ENCODE results near the gene OGDHL. TPM values are rescaled to one million over a fixed set of nuclear protein-coding genes. Genes with fewer than 3 reads are reported as not detected.

Gene OGDHL
- total RNA-seq, 1 donor from 2014 or later, result 1.9 TPM

DNA sequence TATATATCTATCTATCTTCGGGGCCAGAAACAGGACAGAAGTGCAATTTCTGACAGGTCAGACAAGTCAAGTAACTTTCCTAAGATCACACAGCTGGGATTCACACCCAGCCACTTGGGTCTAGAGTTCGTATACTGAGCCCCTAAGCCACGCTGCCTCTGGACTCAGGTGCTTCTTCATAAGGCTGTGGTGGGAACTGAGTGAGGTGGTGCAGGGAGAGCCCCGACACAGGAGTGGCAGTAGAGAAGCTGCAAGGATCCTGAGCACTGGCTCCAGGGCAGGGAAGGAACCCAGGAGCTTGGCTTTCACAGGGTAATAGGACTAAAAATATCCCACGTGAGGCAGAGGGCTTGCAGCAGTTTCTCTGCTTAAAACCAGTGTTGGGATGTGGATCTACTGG lies 48.9 kb downstream of the OGDHL start:
- no peaks in the 10 kb centered on the region for H3K4me1 ChIP-seq (ENCODE audit: insufficient read depth, low read length)
- DNase-seq (ENCODE audit: low read depth) (no peak), FAIRE-seq (no peak)
- no peaks in the 10 kb centered on the region for H3K4me1 Mint-ChIP-seq (ENCODE audit: low read depth, unreplicated experiment)
- H3K4me3 Mint-ChIP-seq (ENCODE audit: unreplicated experiment), result no peak overlapping the region
- peaks cover 35% of the 10 kb centered on the region for H3K27me3 Mint-ChIP-seq (ENCODE audit: low read depth, unreplicated experiment)
- H3K9me3 ChIP-seq (ENCODE audit: insufficient read depth, low read depth, low read length), result no peaks in the 10 kb centered on the region
- no peak overlapping the region for H3K9ac ChIP-seq (ENCODE audit: low read length)
- no peak overlapping the region for H3K4me3 ChIP-seq (ENCODE audit: insufficient read depth, low read depth, low read length)
- peaks cover 2% of the 10 kb centered on the region for H3K27me3 ChIP-seq (ENCODE audit: insufficient read depth, low read length)
- no peak overlapping the region for H3K27ac ChIP-seq (ENCODE audit: low read depth, low read length)
- no peaks in the 10 kb centered on the region for H3K79me2 ChIP-seq (ENCODE audit: insufficient read depth, low read length)
- peaks cover 18% of the 10 kb centered on the region for H3K9me3 Mint-ChIP-seq (ENCODE audit: unreplicated experiment)
- no peak overlapping the region for H3K4me2 ChIP-seq (ENCODE audit: low read length)
- TF ChIP-seq EZH2 (IDR thresholded peaks at IDR 0.05; ENCODE audit: insufficient read depth, low read length), result no peak
- TF ChIP-seq, protein P1, sequence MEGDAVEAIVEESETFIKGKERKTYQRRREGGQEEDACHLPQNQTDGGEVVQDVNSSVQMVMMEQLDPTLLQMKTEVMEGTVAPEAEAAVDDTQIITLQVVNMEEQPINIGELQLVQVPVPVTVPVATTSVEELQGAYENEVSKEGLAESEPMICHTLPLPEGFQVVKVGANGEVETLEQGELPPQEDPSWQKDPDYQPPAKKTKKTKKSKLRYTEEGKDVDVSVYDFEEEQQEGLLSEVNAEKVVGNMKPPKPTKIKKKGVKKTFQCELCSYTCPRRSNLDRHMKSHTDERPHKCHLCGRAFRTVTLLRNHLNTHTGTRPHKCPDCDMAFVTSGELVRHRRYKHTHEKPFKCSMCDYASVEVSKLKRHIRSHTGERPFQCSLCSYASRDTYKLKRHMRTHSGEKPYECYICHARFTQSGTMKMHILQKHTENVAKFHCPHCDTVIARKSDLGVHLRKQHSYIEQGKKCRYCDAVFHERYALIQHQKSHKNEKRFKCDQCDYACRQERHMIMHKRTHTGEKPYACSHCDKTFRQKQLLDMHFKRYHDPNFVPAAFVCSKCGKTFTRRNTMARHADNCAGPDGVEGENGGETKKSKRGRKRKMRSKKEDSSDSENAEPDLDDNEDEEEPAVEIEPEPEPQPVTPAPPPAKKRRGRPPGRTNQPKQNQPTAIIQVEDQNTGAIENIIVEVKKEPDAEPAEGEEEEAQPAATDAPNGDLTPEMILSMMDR (IDR thresholded peaks at IDR 0.05; ENCODE audit: insufficient read depth, low read depth, low read length), result no peak
- H4K20me1 ChIP-seq (ENCODE audit: insufficient read depth, low read length), result no peaks in the 10 kb centered on the region
- no peak overlapping the region for H3K27ac Mint-ChIP-seq (ENCODE audit: unreplicated experiment)
- H2AFZ ChIP-seq (ENCODE audit: low read depth, low read length), result no peak overlapping the region
- no peaks in the 10 kb centered on the region for H3K36me3 ChIP-seq (ENCODE audit: insufficient read depth, low read length)
- no peaks in the 10 kb centered on the region for H3K36me3 Mint-ChIP-seq (ENCODE audit: low read depth, unreplicated experiment)

DNA sequence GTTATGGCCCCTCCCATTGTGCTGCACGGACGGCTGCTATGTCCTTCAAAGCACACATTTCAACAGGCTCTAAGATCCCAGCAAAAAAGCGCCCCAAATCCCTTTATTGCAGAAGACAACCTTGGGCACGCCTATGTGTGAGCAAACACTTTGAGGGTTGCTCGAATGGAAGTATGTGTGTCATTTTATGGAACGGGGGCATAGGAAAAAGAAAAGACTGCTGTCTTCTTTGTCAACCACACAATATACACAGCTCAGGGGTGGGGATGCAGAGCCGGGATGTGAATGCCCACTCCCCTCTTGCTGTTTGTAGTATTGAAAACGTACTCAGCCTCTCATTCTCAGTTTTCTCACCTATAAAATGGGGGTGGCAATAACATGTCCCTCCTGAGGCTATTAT lies 50.6 kb downstream of the OGDHL start:
- no peaks in the 10 kb centered on the region for H3K9me3 ChIP-seq (ENCODE audit: insufficient read depth, low read depth, low read length)
- H2AFZ ChIP-seq (ENCODE audit: low read depth, low read length), result no peak overlapping the region
- H3K4me2 ChIP-seq (ENCODE audit: low read length), result no peak overlapping the region
- no peaks in the 10 kb centered on the region for H3K4me1 ChIP-seq (ENCODE audit: insufficient read depth, low read length)
- no peak for DNase-seq (ENCODE audit: low read depth)
- no peaks in the 10 kb centered on the region for H3K36me3 ChIP-seq (ENCODE audit: insufficient read depth, low read length)
- Mint-ChIP-seq H3K4me1 (ENCODE audit: low read depth, unreplicated experiment) (no peaks in the 10 kb centered on the region), H3K4me3 (ENCODE audit: unreplicated experiment) (no peak overlapping the region), H3K27me3 (ENCODE audit: low read depth, unreplicated experiment) (peaks cover 37% of the 10 kb centered on the region), H3K27ac (ENCODE audit: unreplicated experiment) (no peak overlapping the region), H3K36me3 (ENCODE audit: low read depth, unreplicated experiment) (no peaks in the 10 kb centered on the region), H3K9me3 (ENCODE audit: unreplicated experiment) (peaks cover 17% of the 10 kb centered on the region)
- H3K79me2 ChIP-seq (ENCODE audit: insufficient read depth, low read length), result no peaks in the 10 kb centered on the region
- peaks cover 2% of the 10 kb centered on the region for H3K27me3 ChIP-seq (ENCODE audit: insufficient read depth, low read length)
- no peak overlapping the region for H3K4me3 ChIP-seq (ENCODE audit: insufficient read depth, low read depth, low read length)
- FAIRE-seq, result no peak
- no peak overlapping the region for H3K27ac ChIP-seq (ENCODE audit: low read depth, low read length)
- no peaks in the 10 kb centered on the region for H4K20me1 ChIP-seq (ENCODE audit: insufficient read depth, low read length)
- H3K9ac ChIP-seq (ENCODE audit: low read length), result no peak overlapping the region
- TF ChIP-seq EZH2 (IDR thresholded peaks at IDR 0.05; ENCODE audit: insufficient read depth, low read length), result no peak
- TF ChIP-seq, protein P1 (IDR thresholded peaks at IDR 0.05; ENCODE audit: insufficient read depth, low read depth, low read length), result no peak

DNA sequence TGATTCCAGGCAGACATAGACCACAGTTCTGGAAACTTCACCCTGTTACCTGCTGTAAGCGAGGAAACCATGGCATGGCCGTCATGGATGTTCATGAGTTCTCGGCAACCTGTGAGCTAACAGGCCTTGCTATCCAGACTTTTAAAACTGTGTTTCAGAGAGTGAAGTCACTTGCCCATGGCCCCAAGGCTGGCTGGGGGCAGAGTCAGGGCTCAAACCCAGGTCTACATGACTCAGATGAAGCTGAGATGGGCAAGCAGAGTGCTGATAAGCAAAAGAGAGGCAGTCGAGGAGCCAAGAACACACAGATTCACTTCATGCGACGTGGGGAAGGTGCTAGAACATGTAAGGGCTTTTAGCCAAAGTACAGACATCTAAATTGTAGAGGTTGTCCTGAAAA lies 51.2 kb downstream of the OGDHL start:
- Histone ChIP-seq H3K4me1 (ENCODE audit: insufficient read depth, low read length) (no peaks in the 10 kb centered on the region), H3K4me3 (ENCODE audit: insufficient read depth, low read depth, low read length) (no peak overlapping the region), H3K9me3 (ENCODE audit: insufficient read depth, low read depth, low read length) (no peaks in the 10 kb centered on the region), H3K27me3 (ENCODE audit: insufficient read depth, low read length) (peaks cover 2% of the 10 kb centered on the region), H3K27ac (ENCODE audit: low read depth, low read length) (no peak overlapping the region), H4K20me1 (ENCODE audit: insufficient read depth, low read length) (no peaks in the 10 kb centered on the region), H3K36me3 (ENCODE audit: insufficient read depth, low read length) (no peaks in the 10 kb centered on the region), H3K79me2 (ENCODE audit: insufficient read depth, low read length) (no peaks in the 10 kb centered on the region), H2AFZ (ENCODE audit: low read depth, low read length) (no peak overlapping the region), H3K9ac (ENCODE audit: low read length) (no peak overlapping the region), H3K4me2 (ENCODE audit: low read length) (no peak overlapping the region)
- no peak overlapping the region for H3K27ac Mint-ChIP-seq (ENCODE audit: unreplicated experiment)
- no peak overlapping the region for H3K4me3 Mint-ChIP-seq (ENCODE audit: unreplicated experiment)
- peaks cover 38% of the 10 kb centered on the region for H3K27me3 Mint-ChIP-seq (ENCODE audit: low read depth, unreplicated experiment)
- no peaks in the 10 kb centered on the region for H3K36me3 Mint-ChIP-seq (ENCODE audit: low read depth, unreplicated experiment)
- peaks cover 14% of the 10 kb centered on the region for H3K9me3 Mint-ChIP-seq (ENCODE audit: unreplicated experiment)
- no peak for DNase-seq (ENCODE audit: low read depth)
- FAIRE-seq, result no peak
- TF ChIP-seq, protein P1 (IDR thresholded peaks at IDR 0.05; ENCODE audit: insufficient read depth, low read depth, low read length), result no peak
- TF ChIP-seq EZH2 (IDR thresholded peaks at IDR 0.05; ENCODE audit: insufficient read depth, low read length), result no peak
- H3K4me1 Mint-ChIP-seq (ENCODE audit: low read depth, unreplicated experiment), result no peaks in the 10 kb centered on the region

Measured in astrocyte (in vitro differentiated cells and primary cell).